ENCODE results near the gene NKD1.

The NKD1 gene

GRCh38 chr16:50626868-50627267 is 78.7 kb downstream of the NKD1 start:
- no peaks in the 10 kb centered on the region for H3K36me3 ChIP-seq (ENCODE audit: control insufficient read depth, insufficient read depth, low read length)

GRCh38 chr16:50627419-50627818 is 79.2 kb downstream of the NKD1 start:
- Histone ChIP-seq H3K9me3 (ENCODE audit: control insufficient read depth, insufficient read depth, low read length) (no peaks in the 10 kb centered on the region), H3K36me3 (ENCODE audit: control insufficient read depth, insufficient read depth, low read length) (no peaks in the 10 kb centered on the region), H3K27me3 (ENCODE audit: control insufficient read depth, insufficient read depth, low read length) (no peaks in the 10 kb centered on the region), H3K9ac (ENCODE audit: low read depth, low read length) (no peak overlapping the region), H3K4me1 (ENCODE audit: control insufficient read depth, insufficient read depth, low read length) (no peaks in the 10 kb centered on the region), H3K4me3 (ENCODE audit: low read depth, low read length) (no peak overlapping the region)

More at GRCh38 chr16:50626868-50627267, 78.7 kb downstream of the NKD1 start:
- Histone ChIP-seq H3K4me3 (ENCODE audit: low read depth, low read length) (no peak overlapping the region), H3K4me1 (ENCODE audit: control insufficient read depth, insufficient read depth, low read length) (no peaks in the 10 kb centered on the region), H3K9me3 (ENCODE audit: control insufficient read depth, insufficient read depth, low read length) (no peaks in the 10 kb centered on the region), H3K27me3 (ENCODE audit: control insufficient read depth, insufficient read depth, low read length) (no peaks in the 10 kb centered on the region), H3K9ac (ENCODE audit: low read depth, low read length) (no peak overlapping the region)

GRCh38 chr16:50628156-50628802 is 80.1 kb downstream of the NKD1 start:
- H3K36me3 ChIP-seq (ENCODE audit: control insufficient read depth, insufficient read depth, low read length): no peaks in the 10 kb centered on the region
- H3K9me3 ChIP-seq (ENCODE audit: control insufficient read depth, insufficient read depth, low read length): no peaks in the 10 kb centered on the region
- H3K4me3 ChIP-seq (ENCODE audit: low read depth, low read length): no peak overlapping the region
- no peak overlapping the region for H3K9ac ChIP-seq (ENCODE audit: low read depth, low read length)
- no peaks in the 10 kb centered on the region for H3K27me3 ChIP-seq (ENCODE audit: control insufficient read depth, insufficient read depth, low read length)
- H3K4me1 ChIP-seq (ENCODE audit: control insufficient read depth, insufficient read depth, low read length): no peaks in the 10 kb centered on the region

- H3K4me1 ChIP-seq (ENCODE audit: control insufficient read depth, insufficient read depth, low read length): no peaks in the 10 kb centered on the region
- H3K36me3 ChIP-seq (ENCODE audit: control insufficient read depth, insufficient read depth, low read length): no peaks in the 10 kb centered on the region
- H3K9ac ChIP-seq (ENCODE audit: low read depth, low read length): no peak overlapping the region
- no peaks in the 10 kb centered on the region for H3K27me3 ChIP-seq (ENCODE audit: control insufficient read depth, insufficient read depth, low read length)
- no peaks in the 10 kb centered on the region for H3K9me3 ChIP-seq (ENCODE audit: control insufficient read depth, insufficient read depth, low read length)
- no peak overlapping the region for H3K4me3 ChIP-seq (ENCODE audit: low read depth, low read length)
Measured at GRCh38 chr16:50629334-50629733, 81.1 kb downstream of the NKD1 start.

- Histone ChIP-seq H3K4me3 (ENCODE audit: low read depth, low read length) (no peak overlapping the region), H3K4me1 (ENCODE audit: control insufficient read depth, insufficient read depth, low read length) (no peaks in the 10 kb centered on the region), H3K27me3 (ENCODE audit: control insufficient read depth, insufficient read depth, low read length) (no peaks in the 10 kb centered on the region), H3K36me3 (ENCODE audit: control insufficient read depth, insufficient read depth, low read length) (no peaks in the 10 kb centered on the region), H3K9ac (ENCODE audit: low read depth, low read length) (no peak overlapping the region), H3K9me3 (ENCODE audit: control insufficient read depth, insufficient read depth, low read length) (no peaks in the 10 kb centered on the region)
Measured at GRCh38 chr16:50630394-50631020, 82.3 kb downstream of the NKD1 start.

- H3K4me1 ChIP-seq (ENCODE audit: control insufficient read depth, insufficient read depth, low read length): no peaks in the 10 kb centered on the region
- H3K36me3 ChIP-seq (ENCODE audit: control insufficient read depth, insufficient read depth, low read length): no peaks in the 10 kb centered on the region
- no peaks in the 10 kb centered on the region for H3K27me3 ChIP-seq (ENCODE audit: control insufficient read depth, insufficient read depth, low read length)
- H3K9me3 ChIP-seq (ENCODE audit: control insufficient read depth, insufficient read depth, low read length): no peaks in the 10 kb centered on the region
- H3K4me3 ChIP-seq (ENCODE audit: low read depth, low read length): no peak overlapping the region
- H3K9ac ChIP-seq (ENCODE audit: low read depth, low read length): no peak overlapping the region
Measured at GRCh38 chr16:50631249-50631984, 83.2 kb downstream of the NKD1 start.

GRCh38 chr16:50631985-50632576 is 83.9 kb downstream of the NKD1 start:
- Histone ChIP-seq H3K9me3 (ENCODE audit: control insufficient read depth, insufficient read depth, low read length) (no peaks in the 10 kb centered on the region), H3K4me3 (ENCODE audit: low read depth, low read length) (no peak overlapping the region), H3K4me1 (ENCODE audit: control insufficient read depth, insufficient read depth, low read length) (no peaks in the 10 kb centered on the region), H3K36me3 (ENCODE audit: control insufficient read depth, insufficient read depth, low read length) (no peaks in the 10 kb centered on the region), H3K9ac (ENCODE audit: low read depth, low read length) (no peak overlapping the region), H3K27me3 (ENCODE audit: control insufficient read depth, insufficient read depth, low read length) (no peaks in the 10 kb centered on the region)

GRCh38 chr16:50632927-50633800 is 85.0 kb downstream of the NKD1 start:
- H3K36me3 ChIP-seq (ENCODE audit: control insufficient read depth, insufficient read depth, low read length): no peaks in the 10 kb centered on the region
- no peaks in the 10 kb centered on the region for H3K27me3 ChIP-seq (ENCODE audit: control insufficient read depth, insufficient read depth, low read length)
- no peak overlapping the region for H3K4me3 ChIP-seq (ENCODE audit: low read depth, low read length)
- H3K4me1 ChIP-seq (ENCODE audit: control insufficient read depth, insufficient read depth, low read length): no peaks in the 10 kb centered on the region
- H3K9ac ChIP-seq (ENCODE audit: low read depth, low read length): no peak overlapping the region
- H3K9me3 ChIP-seq (ENCODE audit: control insufficient read depth, insufficient read depth, low read length): no peaks in the 10 kb centered on the region

GRCh38 chr16:50634090-50634489 is 85.9 kb downstream of the NKD1 start:
- H3K4me1 ChIP-seq (ENCODE audit: control insufficient read depth, insufficient read depth, low read length): no peaks in the 10 kb centered on the region

GRCh38 chr16:50634947-50635346 is 86.8 kb downstream of the NKD1 start:
- Histone ChIP-seq H3K9ac (ENCODE audit: low read depth, low read length) (no peak overlapping the region), H3K4me3 (ENCODE audit: low read depth, low read length) (no peak overlapping the region), H3K36me3 (ENCODE audit: control insufficient read depth, insufficient read depth, low read length) (no peaks in the 10 kb centered on the region), H3K4me1 (ENCODE audit: control insufficient read depth, insufficient read depth, low read length) (no peaks in the 10 kb centered on the region), H3K27me3 (ENCODE audit: control insufficient read depth, insufficient read depth, low read length) (no peaks in the 10 kb centered on the region), H3K9me3 (ENCODE audit: control insufficient read depth, insufficient read depth, low read length) (no peaks in the 10 kb centered on the region)

More at GRCh38 chr16:50634090-50634489, 85.9 kb downstream of the NKD1 start:
- no peaks in the 10 kb centered on the region for H3K36me3 ChIP-seq (ENCODE audit: control insufficient read depth, insufficient read depth, low read length)
- H3K27me3 ChIP-seq (ENCODE audit: control insufficient read depth, insufficient read depth, low read length): no peaks in the 10 kb centered on the region
- H3K9ac ChIP-seq (ENCODE audit: low read depth, low read length): no peak overlapping the region
- H3K4me3 ChIP-seq (ENCODE audit: low read depth, low read length): no peak overlapping the region
- H3K9me3 ChIP-seq (ENCODE audit: control insufficient read depth, insufficient read depth, low read length): no peaks in the 10 kb centered on the region
